HG03520 (cell line): ENCODE data around the gene SGIP1.

Source experiments
- ATAC-seq: cut with Tn5 transposase; IDR thresholded peaks from one replicate; pipeline ENCODE4 v1.9.1; 2021; ENCODE audit warnings: mild to moderate bottlenecking, moderate library complexity; ENCODE audit not compliant: unreplicated experiment

The SGIP1 gene

DNA sequence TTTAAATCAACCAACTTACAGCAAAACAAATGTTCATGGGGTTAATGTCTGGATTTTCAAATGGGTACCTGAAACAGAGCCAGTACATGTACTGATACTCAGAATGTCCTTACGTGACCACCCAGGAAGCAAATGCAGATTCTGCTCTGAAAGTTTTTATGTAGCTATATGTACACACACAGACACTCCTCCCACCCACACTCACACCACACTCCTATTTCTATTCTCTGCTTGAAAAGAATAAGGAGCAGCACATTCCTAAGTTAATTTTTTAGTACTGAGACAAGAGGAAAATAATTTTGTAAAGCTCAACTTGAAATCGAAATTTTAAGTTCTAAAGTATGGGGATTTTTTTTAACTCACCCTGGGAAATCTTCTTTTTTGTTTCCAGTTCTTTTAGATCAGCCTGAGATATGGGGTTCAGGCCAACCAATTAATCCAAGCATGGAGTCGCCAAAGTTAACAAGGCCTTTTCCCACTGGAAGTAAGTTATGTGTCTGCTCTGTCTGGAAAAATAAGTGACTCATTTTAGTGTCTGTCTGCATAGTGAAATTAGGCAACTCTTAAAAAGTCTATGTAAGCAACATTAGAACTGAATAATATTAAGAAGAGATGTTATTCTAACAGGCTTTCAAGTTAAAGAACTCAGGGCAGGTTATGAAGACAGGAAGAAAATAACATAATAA, 142.8 kb downstream of the SGIP1 start:
- ATAC-seq, result no peak

DNA sequence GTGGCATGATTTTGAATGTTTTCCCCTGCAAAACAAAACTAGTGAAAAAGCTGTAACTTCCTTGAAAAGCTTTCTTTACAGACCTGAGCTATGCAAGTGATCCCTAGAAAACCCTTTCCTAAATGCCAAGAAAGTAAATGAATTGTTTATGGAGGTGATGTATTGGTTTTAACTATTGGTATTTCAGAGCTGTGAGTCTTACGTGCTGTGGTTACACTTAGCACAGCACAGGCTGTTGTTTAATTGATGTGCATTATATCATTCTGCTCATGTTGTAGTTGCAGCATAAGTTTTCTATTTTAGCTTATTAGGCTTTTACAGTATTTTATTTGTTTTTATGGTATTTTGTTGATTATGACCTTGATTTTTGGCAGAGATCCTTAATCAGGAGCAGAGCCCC, 144.2 kb downstream of the SGIP1 start:
- no peak for ATAC-seq

DNA sequence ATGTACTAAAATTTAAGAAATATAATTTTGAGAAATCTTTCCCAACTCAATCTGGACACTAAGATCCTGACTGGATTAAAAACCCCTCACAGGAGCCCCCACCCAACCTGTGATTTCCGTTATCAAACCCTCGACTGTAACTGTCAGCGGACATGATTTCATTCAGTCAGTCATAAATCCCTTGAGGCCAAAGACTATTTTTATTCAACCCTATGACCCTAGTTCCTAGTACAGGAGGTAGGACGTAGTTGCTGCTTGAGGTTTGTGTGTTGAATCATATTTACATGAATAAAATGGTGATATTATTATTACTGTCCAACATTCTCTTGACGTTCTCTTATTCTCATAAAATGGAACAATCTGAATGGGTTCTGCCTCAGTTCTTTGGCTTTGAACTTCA, 145.2 kb downstream of the SGIP1 start:
- ATAC-seq, result no peak

DNA sequence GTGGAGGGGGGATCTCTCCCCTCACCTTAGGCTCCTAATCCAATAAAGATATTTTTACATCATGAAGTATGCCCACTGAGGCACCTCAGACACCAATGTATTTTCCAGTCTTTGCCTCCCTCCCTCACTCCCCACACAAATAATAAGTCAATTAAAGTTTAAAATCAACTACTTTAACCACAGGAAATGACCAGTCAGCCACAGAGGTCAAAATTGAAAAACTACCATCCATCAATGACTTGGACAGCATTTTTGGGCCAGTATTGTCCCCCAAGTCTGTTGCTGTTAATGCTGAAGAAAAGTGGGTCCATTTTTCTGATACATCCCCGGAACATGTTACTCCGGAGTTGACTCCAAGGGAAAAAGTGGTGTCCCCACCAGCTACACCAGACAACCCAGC, 147.7 kb downstream of the SGIP1 start:
- ATAC-seq, result no peak

DNA sequence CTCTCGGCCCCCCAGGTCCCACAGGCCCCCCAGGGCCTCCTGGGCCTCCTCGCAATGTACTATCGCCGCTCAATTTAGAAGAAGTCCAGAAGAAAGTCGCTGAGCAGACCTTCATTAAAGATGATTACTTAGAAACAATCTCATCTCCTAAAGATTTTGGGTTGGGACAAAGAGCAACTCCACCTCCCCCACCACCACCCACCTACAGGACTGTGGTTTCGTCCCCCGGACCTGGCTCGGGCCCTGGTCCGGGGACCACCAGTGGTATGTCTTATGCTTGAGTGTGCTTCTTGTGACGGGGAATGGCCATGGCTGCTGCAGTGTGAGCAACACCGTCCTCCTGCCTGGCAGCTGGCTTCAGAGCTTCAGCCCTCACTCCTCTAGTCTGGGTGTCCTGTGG, 148.2 kb downstream of the SGIP1 start:
- no peak for ATAC-seq

DNA sequence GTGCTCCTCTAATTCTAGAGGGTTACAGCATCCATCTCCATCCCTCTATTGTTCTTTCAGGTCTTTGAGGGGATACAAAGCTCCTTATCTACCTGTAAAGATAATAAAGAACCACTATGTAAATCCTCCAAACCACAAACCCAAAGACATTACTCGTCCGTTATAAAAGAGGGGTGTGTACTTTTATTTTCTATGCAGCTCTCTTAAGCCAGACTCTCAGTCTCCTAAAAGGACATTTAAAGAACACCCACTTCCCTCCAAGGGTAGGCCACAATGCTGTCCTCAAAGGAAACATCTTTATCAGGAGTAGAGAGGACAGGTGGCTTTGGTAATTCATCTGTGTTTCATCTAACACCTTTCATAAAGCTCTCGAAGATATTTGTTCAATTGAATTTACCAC, 150.4 kb downstream of the SGIP1 start:
- ATAC-seq, result no peak

DNA sequence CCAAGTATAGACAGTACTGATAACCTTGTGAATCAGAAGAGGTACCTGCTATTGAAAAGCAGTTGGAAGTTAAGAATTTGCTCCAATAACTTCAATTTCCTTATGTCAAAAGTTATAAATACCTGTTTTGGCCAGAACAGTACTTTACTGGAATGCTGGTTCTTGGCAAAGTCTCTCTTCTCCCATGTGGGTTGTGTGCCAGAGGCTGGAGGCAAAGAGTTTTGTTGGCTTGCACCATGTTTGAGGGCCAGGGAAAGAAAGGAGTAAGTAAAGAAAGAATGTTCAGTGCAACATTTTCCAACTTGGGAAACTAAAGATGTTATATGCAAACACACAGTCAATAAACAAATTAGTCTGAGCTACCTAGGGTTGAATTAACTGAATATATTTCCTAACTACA, 151.3 kb downstream of the SGIP1 start:
- no peak for ATAC-seq

DNA sequence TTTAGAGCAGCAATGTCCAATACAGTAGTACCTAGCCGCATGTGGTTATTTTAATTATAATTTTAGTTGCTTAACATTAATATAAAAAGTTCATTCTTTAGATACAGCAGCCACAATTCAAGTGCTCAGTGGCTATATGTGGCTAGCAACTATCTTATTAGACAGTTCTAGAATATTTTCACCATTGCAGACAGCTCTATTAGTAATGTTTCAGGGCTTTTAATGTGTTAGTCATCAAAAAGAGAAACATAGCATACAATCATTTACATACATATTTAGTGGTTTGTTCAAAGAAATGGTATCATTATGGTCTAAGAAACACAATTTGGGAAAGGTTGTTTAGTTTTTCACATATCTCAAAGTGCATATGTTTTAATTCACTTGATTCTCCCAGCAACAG, 151.7 kb downstream of the SGIP1 start:
- no peak for ATAC-seq

DNA sequence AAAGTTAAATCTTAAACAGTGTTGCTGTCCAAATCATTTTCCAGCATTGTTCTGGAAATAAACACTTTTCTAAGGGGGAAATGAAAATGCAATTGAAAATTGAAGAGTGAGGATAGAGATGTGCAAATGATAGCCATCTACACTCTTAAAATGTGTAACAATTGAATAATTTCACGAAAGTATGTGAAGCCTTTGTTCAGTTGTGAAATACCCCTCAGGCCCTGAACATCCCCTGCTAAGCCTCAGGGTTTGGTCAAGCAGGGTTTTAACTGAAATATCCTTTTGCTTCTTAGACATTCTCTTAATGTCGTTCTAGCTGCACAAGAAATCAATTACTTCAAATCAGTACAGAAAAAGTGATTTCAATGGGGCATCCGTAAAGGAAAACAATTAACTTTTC, 152.5 kb downstream of the SGIP1 start:
- no peak for ATAC-seq

DNA sequence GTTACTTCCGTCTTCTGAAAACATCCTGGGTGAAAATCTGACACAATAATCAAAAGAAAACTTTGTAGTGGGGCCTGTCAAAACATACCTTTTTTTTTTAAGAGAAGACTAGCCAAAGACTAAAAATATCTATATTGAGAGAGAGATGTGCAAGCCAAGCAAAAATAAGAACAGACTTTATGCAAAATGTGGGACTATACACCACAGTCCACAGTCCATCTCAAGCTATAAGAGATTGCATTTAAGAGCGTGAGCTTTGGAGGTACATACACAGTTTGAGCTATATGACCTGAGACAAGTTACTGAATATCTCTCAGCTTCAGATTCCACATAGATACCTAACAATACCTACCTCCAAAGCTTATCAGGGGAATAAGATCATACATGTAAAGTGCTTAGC, 153.4 kb downstream of the SGIP1 start:
- no peak for ATAC-seq

DNA sequence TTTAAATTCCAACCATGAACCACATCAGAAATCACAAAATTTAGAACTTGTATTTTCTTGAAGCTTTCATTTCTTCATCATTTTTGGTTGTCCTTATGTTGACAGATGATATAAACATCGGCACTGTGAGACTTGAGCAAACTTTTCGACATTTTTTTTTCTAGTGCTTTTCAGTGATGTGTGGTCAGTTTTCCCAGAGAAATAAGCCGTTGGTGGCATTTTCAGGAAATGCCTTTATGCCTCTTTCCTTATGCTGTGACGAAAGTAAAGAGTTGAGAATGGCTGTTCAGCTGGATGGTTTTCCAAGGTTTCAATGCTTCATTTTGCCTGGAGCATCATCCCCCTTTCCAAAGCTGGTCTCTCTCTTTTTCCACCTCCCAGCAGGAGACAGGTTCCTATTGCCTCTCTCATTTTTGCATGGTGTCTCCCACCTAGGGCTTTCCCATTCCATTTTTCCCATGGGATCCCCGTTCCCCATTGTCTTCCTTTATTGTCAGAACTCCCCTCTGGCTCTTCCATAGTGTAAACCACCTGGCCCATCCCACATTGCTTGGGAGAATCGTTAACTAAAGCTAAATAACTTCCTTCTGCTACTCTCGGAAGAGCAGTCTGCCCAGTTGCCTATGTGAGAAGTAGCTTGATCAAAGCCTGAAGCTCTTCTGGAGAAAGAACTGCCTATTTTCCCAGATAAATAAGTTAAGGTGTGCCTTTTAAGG, 156.9 kb downstream of the SGIP1 start:
- ATAC-seq, result no peak

DNA sequence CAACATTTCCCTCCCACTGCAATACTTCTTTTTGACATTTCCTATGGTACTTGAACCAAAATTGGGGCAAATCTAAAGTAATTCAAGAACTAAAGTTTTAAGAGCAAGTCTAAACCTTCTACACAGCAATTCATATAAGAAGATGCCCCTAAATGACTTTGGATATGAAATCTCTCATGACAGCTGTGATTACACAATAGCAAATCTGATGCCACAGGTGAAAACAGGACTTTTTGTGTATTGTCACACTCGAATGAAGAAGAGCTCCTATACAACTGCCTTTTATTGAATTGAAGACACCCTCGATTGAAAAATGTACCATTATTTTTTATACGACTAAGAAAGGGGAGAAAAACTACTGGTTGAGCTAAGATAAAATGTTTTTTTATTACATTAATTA, 158.7 kb downstream of the SGIP1 start:
- ATAC-seq, result no peak

DNA sequence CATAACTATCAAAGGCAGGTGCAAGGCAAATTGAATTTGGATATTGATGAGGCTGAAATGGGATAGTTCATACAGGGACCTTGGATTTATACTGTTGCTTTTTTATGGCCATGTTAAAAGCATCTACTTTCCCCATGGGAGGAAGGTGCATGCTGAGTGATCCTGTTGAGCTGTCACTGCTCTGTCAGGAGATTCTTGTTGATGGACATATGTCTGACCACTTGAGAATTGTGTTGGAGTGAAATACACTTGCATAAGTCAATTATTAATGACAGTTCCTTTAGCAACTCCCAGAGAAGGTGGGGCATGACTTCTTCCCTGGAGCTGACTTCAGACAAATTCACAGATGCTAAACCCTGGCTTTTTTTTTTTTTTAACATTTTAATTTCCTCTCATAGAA, 159.9 kb downstream of the SGIP1 start:
- no peak for ATAC-seq

DNA sequence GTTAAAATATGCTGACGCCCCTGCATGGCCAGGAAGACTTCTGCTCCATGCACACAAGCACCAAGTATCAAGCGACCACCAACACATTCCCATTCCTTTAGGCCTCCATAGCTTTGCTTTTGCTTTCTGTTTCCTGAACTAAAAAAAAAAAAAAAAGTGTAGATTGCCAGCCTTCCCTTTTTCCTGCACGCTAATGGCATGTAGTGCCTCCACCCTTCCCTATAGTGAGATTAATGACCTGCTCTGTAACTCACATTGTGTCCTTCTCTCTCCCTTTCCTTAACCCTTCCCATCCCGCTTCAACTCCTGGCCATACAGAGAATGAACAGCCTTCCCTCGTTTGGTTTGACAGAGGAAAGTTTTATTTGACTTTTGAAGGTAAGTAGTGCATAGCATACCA, 161.2 kb downstream of the SGIP1 start:
- ATAC-seq, result no peak

DNA sequence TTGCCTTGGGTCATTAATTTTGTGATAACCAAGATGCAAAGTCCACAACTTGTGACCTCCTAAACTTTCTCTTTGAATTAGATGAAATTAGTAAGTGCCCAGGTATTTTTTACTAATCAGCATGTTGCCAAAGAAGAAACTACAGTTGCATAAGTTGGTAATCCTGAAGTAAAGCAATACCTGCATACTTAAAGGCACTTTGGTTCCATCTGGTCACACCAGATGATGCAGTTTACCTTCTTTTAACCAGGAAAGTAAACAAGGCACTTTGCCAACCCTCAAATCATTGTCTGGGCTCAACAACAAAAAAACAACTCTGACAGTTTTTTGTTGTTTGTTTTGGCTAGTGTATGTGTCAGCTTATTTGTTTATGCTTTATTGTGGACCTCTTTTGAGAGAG, 162.8 kb downstream of the SGIP1 start:
- ATAC-seq, result no peak

DNA sequence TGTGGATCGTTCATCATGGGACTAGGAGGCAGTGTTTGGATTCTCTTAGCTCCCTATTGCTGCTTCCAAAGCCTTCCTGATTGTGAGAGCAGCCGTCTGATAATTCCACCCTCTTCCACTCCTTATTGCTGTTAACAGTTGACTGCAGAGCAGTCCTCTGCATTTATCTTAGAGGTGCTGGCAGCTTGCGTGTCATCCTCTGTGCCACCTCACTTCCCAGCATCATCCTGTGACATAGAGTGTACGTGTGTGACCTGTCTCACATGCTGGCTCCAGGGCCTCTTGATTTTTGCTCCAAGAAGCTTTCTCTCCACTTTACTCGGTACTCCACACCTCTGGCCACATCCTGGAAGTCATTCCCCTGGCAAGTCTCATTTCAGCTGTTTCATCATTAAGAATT, 165.3 kb downstream of the SGIP1 start:
- ATAC-seq, result no peak

DNA sequence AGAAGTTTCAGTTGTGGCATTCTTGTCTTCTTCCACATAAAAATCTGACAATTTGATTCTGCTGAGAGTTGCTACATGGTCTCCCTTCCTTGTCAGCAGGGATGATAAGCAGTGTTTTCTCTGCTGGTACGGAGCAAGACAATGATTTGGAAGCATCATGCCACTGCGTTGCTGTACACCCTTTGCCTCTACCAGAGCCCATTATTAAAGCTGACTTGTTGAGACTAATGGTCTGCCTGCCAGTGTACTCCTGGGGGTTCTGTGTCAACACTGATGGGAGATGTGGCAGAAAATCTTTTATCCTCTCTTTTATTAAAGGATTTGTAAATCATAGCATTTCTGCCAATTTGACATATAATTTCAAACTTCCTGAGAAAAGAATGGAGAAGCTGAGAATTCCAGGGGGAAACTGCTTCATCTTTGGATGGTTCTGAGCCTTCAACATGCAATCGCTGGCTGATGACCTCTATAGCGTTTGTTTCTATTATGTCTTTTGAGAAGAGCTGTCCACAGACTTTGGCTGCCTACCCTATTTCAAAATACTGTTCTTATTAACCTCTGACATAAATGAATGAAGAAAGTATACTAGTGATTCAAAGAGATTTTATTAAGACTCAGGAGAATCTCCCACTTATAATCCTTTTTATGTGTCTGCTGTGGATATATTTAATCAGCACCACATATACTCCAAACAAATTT, 170.4 kb downstream of the SGIP1 start:
- no peak for ATAC-seq

DNA sequence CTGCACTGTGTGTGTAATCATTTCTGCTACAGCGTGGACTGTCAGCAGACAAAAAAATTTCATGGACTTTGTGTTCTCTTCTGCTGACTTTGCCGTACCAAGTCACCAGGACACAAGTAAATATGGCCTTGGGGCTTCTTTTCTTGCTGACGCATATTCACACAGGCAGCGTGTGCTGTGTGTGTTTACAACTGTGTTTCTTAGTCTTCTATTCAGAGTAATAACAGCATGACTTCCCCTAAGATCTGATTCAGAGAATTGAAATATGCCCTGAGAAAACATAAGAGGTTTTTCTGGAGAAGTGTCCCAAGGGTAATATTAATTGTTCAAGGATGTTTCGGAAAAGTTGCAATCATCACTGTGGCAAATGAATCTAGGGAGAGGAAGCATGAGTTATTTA, 171.2 kb downstream of the SGIP1 start:
- ATAC-seq, result no peak

DNA sequence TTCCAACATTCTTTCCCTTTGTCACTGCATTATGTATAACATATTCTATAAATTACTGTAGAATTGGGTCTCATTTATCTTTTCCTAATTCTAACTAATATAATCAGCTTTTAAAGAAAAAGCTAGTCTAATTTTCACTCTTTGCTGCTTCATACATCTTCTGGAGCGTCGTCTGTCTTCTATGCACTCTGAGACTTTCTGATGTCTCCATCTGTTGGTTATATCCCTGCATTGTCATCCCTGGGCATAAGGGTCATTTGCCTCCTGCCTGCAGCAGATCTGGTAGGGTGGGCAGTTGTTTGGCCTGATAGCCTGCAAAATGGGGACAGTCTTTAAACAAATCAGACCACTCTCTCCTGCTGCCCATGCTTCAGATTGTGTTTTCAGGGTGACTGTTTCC, 177.5 kb downstream of the SGIP1 start:
- ATAC-seq, result no peak

DNA sequence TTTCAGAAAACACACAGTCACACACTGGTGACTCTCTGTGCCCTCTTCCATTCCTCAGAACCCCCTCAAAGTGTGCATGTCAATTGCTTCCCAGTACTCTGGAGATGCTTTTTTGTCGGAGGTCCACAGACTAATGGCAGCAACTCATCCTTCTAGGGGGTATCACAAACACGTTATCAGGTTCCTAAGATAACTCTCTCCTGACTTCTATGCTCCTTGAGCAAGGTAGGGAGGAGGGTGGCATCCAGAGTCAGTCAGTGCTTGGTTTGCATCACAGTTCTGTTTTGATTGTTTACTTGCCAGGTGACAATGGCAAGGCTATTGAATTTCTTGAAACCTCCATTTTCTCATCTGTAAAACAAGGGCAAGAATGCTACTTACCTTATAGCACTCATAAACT, 178.9 kb downstream of the SGIP1 start:
- ATAC-seq, result no peak

DNA sequence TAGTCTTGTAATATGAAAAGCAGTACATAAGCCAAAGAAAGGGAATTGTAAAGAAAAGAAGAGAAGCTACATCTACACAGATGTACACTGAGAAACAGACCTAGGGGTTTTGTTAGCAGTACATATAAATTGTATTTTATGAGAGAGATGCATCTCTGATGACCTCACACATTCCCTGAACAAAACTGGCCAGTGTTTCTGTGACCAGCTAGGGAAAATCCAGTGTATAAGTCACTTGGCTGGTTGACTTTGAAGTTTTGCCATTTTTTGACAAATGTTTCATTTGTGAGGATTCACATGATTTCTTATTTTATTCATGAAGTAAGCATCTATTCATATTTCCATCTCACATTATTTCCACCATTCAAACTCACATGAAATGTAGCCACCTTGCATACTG, 190.0 kb downstream of the SGIP1 start:
- ATAC-seq, result no peak
